ENCODE data around the gene PIEZO1.

GRCh38 chr16:88676502-88677242 is 108.3 kb downstream of the PIEZO1 start:
- no peak for TF ChIP-seq EZH2 (IDR thresholded peaks at IDR 0.05)
- no peak for TF ChIP-seq POLR2AphosphoS5 (IDR thresholded peaks at IDR 0.05; ENCODE audit: borderline replicate concordance, low read depth, low read length)
- no peak for TF ChIP-seq FOXP2 (optimal IDR thresholded peaks at IDR 0.05; ENCODE audit: control extremely low read depth, extremely low read length, insufficient read depth)

Measured in SK-N-MC (cell line).